Measurements from ENCODE around the gene NOC2L. TPM values are rescaled to one million over a fixed set of nuclear protein-coding genes. Genes with fewer than 3 reads are reported as not detected.

NOC2L gene
- total and polyA plus RNA-seq, 2 experiments from 2014 or later = 95.4 to 119 TPM

- Histone ChIP-seq H3K27ac (no peak overlapping the region), H3K9me3 (ENCODE audit: low read depth) (no peaks in the 10 kb centered on the region), H3K36me3 (no peaks in the 10 kb centered on the region), H3K27me3 (peaks cover 64% of the 10 kb centered on the region), H3K4me3 (no peak overlapping the region), H3K4me1 (ENCODE audit: low read depth) (no peaks in the 10 kb centered on the region)
- DNase-seq (ENCODE audit: low read depth in 1 of 2, low spot score in 1 of 2) = no peak
- TF ChIP-seq CTCF (IDR thresholded peaks at IDR 0.05; ENCODE audit: low read depth, low read length) = no peak
Measured at GRCh38 chr1:974293-974640, 15.2 kb upstream of the NOC2L start.

- H3K9me3 ChIP-seq (ENCODE audit: low read depth) = no peaks in the 10 kb centered on the region
- no peak overlapping the region for H3K27ac ChIP-seq
- no peak overlapping the region for H3K4me3 ChIP-seq
- no peaks in the 10 kb centered on the region for H3K4me1 ChIP-seq (ENCODE audit: low read depth)
- no peak for TF ChIP-seq CTCF (IDR thresholded peaks at IDR 0.05; ENCODE audit: low read depth, low read length)
- no peak for DNase-seq (ENCODE audit: low read depth in 1 of 2, low spot score in 1 of 2)
- H3K36me3 ChIP-seq = no peaks in the 10 kb centered on the region
- peaks cover 70% of the 10 kb centered on the region for H3K27me3 ChIP-seq
Measured at GRCh38 chr1:973459-974292, 14.6 kb upstream of the NOC2L start.

DNA sequence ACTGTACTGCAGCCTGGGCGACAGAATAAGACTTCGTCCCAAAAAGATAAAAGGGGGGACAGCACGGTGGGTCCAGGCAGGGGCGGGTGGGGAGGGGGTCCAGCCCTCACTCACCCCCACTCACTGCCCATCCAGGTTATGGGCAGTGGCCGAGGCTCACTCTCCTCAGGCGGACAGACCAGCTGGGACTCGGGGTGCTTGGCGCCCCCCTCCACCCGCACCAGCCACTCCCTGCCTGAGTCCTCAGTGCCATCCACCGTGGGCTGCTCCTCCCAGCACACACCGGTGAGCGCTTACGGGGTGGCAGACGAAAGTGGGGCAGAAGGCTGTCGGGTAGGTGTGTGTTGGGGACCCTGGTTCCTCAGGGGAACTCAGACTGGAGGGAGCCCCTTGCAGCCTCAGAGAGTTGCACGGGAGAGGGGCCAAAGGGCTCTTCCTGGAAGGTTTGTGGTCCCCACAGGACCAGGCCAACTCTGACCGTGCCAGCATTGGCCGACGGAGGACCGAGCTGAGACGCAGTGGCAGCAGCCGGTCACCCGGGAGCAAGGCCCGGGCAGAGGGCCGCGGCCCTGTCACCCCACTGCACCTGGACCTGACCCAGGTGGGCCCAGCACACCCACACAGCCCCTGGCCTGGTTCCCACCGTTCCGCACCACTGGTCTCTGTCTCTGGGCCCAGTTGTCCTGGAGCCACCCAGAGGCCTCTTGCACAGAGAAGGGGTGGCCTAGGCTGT, 13.8 kb upstream of the NOC2L start:
- TF ChIP-seq CTCF (IDR thresholded peaks at IDR 0.05; ENCODE audit: low read depth, low read length) = no peak
- DNase-seq (ENCODE audit: low read depth in 1 of 2, low spot score in 1 of 2) = no peak
- Histone ChIP-seq H3K27ac (no peak overlapping the region), H3K27me3 (peaks cover 78% of the 10 kb centered on the region), H3K36me3 (no peaks in the 10 kb centered on the region), H3K9me3 (ENCODE audit: low read depth) (no peaks in the 10 kb centered on the region), H3K4me3 (no peak overlapping the region), H3K4me1 (ENCODE audit: low read depth) (no peaks in the 10 kb centered on the region)

GRCh38 chr1:971751-972506, 12.9 kb upstream of the NOC2L start:
- peaks cover 87% of the 10 kb centered on the region for H3K27me3 ChIP-seq
- no peaks in the 10 kb centered on the region for H3K9me3 ChIP-seq (ENCODE audit: low read depth)
- H3K4me3 ChIP-seq = no peak overlapping the region
- TF ChIP-seq CTCF (IDR thresholded peaks at IDR 0.05; ENCODE audit: low read depth, low read length) = no peak
- H3K36me3 ChIP-seq = no peaks in the 10 kb centered on the region
- DNase-seq (ENCODE audit: low read depth in 1 of 2, low spot score in 1 of 2) = no peak
- no peak overlapping the region for H3K27ac ChIP-seq
- H3K4me1 ChIP-seq (ENCODE audit: low read depth) = no peaks in the 10 kb centered on the region

DNA sequence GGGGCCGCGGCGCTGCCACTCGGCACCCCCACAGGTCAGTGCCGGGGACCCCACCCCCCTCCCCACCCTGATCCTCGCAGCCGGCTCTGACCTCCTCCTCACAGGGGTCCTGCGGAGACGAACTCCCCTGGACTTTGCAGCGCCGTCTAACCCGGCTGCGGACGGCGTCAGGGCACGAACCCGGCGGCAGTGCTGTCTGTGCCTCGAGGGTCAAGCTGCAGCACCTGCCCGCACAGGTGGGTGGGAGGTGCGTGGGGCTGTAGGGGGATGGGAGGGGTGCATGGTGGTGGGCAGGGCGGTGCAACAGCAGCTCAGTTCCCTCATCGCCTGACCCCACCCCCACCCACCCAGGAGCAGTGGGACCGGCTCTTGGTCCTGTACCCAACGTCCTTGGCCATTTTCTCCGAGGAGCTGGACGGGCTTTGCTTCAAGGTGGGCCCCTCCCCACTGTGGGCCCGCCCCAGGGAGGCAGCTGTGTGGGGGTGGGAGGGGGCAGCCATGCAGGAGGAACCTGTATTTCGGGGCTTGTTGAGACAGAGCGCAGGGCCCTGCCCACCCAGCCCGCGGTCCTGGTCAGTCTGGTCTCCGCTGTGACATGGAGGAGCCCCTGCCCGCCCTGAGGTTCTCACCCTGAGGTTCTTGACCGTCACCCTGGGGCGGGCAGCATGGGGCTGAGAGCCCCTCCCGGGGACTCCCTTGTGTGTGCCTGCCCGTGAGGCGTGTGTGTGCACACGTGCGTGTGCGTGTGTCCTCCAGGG, 12.1 kb upstream of the NOC2L start:
- Histone ChIP-seq H3K4me3 (no peak overlapping the region), H3K4me1 (ENCODE audit: low read depth) (no peaks in the 10 kb centered on the region), H3K27me3 (peaks cover 95% of the 10 kb centered on the region), H3K27ac (no peak overlapping the region), H3K9me3 (ENCODE audit: low read depth) (no peaks in the 10 kb centered on the region), H3K36me3 (no peaks in the 10 kb centered on the region)
- DNase-seq (ENCODE audit: low read depth in 1 of 2, low spot score in 1 of 2) = no peak
- TF ChIP-seq CTCF (IDR thresholded peaks at IDR 0.05; ENCODE audit: low read depth, low read length) = no peak
